Measurements from ENCODE around the gene TMIGD2.
"Not testable (repeated sequence)": the region's sequence is repeated elsewhere in the genome, so short reads cannot be mapped to it uniquely, and the experiment has no call there.

The TMIGD2 gene

DNA sequence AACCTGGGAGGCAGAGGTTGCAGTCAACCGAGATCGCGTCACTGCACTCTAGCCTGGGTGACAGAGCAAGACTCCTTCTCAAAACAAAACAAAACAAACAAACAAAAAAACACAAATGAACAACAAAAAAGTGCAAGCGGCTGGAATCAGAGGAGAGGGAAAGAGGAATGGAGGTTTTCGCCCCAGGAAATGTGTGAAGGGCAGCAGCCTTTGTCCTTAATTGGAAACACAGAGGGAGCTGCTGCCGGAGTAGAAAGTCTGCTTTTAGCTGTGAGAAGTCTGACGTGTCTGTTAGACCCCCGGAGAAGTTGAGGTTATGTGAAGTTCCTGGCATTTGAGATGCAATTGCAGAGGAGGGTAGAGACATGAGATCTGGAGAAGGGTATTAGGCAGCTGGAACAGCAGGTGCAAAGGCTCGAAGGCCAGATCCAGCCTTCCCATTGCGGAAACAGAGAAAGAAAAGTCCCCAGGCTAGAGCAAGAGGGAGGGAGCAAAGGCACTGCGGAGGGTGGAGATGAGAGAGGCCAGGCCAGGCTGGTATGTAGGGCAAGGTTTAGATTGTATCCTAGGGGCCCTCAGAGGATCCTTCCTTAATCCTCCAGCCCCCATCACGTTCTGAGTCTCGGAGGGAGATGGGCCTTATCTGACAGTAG lies 473 bp downstream of the TMIGD2 start:
- H3K9ac ChIP-seq (ENCODE audit: low read length) = no peak overlapping the region
- H3K4me3 ChIP-seq (ENCODE audit: low read length) = peak overlapping the region; percentile 8
- H3K4me1 ChIP-seq (ENCODE audit: control insufficient read depth, insufficient read depth, low read length) = no peaks in the 10 kb centered on the region
- peaks cover 3% of the 10 kb centered on the region for H3K27me3 ChIP-seq (ENCODE audit: control insufficient read depth, insufficient read depth, low read length)
- no peaks in the 10 kb centered on the region for H3K36me3 ChIP-seq (ENCODE audit: control insufficient read depth, insufficient read depth, low read length)
- H3K27ac ChIP-seq (ENCODE audit: low read depth, low read length) = no peak overlapping the region

DNA sequence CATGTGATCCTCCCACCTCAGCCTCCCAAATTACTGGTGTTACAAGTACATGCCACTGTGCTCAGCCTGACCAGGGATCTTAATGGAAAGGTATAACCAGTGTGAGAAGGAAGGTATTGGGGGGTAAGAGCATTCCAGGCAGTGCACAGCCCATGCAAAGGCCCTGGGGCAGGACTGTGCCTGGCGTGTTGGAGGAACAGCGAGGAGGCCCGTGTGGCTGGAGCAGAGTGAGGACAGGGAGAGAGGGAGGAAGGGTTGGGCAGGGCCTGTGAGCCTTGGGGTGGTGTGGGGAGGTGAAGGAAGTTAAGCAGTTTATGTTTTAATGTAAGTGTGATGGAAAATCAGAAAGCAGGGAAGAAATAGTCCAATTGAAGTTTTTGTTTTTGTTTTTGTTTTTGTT lies 1.6 kb downstream of the TMIGD2 start:
- Histone ChIP-seq H3K4me3 (ENCODE audit: low read length) (no peak overlapping the region), H3K9ac (ENCODE audit: low read length) (no peak overlapping the region), H3K27me3 (ENCODE audit: control insufficient read depth, insufficient read depth, low read length) (peaks cover 3% of the 10 kb centered on the region), H3K36me3 (ENCODE audit: control insufficient read depth, insufficient read depth, low read length) (no peaks in the 10 kb centered on the region), H3K27ac (ENCODE audit: low read depth, low read length) (no peak overlapping the region), H3K4me1 (ENCODE audit: control insufficient read depth, insufficient read depth, low read length) (no peaks in the 10 kb centered on the region)

DNA sequence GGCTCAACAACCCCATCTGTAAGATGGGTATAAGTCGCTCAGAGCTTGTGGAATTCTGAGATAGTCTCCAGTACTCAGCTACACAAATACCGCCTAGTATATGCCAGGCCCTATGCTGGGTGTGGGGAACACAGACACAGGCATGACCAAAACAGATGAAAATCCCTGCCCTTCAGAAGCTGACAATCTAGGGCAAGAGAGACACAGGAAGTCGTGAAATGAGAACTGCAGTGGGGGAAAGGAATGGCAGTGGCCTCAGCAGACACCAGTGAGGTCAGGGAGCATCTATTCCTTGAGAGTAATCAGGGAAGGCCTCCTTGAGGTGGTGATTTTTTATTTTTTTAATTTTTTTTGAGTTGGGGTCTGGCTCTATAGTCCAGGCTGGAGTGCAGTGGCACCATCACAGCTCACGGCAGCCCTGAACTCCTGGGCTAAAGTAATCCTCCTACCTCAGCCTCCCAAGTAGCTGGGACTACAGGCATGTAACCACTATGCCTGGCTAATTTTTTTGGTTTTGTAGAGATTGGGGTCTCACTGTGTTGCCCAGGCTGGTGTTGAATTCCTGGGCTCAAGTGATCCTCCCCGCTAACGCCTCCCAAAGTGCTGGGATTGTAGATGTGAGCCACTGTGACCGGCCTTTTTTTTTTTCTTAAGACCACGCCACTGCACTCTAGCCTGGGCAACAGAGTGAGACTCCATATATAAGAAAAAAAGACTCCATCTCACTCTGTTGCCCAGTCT lies 3.2 kb downstream of the TMIGD2 start:
- H3K36me3 ChIP-seq (ENCODE audit: control insufficient read depth, insufficient read depth, low read length) = no peaks in the 10 kb centered on the region
- no peaks in the 10 kb centered on the region for H3K4me1 ChIP-seq (ENCODE audit: control insufficient read depth, insufficient read depth, low read length)
- no peak overlapping the region for H3K9ac ChIP-seq (ENCODE audit: low read length)
- no peak overlapping the region for H3K27ac ChIP-seq (ENCODE audit: low read depth, low read length)
- H3K4me3 ChIP-seq (ENCODE audit: low read length) = no peak overlapping the region
- H3K27me3 ChIP-seq (ENCODE audit: control insufficient read depth, insufficient read depth, low read length) = no peaks in the 10 kb centered on the region

DNA sequence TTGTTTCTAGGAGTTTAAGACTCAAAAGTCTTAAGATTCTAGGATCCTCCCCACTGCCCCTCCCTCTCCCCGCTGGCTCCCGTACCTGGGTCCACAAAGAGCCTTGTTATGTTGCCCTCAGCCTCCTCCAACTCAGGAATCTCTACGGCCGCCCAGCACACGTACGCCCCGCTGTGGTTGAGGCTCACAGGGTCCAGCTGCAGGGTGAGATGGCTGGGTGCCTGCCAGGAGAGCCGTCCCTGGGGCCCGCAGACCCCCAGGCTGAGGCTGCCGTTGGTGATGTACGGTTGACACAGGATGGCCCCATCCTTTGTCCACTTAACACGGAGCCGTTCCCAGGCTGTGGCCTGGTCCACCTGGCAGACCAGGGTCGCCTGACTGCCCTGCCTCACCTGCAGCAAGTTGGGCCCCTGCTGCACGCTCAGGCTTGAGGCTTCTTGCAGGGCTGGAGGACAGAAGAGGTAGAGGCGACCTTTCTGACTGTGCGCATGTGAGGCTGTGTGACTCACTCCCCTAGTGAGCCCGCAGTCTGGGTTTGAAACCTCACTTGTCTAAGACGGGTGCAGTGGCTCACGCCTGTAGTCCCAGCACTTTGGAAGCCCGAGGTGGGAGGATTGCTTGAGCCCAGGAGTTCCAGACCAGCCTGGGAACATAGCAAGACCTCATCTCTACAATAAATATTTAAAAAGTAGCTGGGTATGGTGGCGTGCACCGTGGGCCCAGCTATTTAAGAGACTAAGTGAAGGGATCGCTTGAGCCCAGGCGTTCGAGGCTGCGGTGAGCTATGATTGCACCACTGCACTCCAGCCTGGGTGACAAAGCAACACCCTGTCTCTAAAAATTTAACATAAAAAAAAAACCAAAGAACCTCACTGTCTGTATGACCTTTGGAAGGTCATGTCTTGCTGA lies 4.0 kb downstream of the TMIGD2 start:
- H3K4me3 ChIP-seq (ENCODE audit: low read length) = no peak overlapping the region
- H3K9ac ChIP-seq (ENCODE audit: low read length) = no peak overlapping the region
- no peak overlapping the region for H3K27ac ChIP-seq (ENCODE audit: low read depth, low read length)
- H3K27me3 ChIP-seq (ENCODE audit: control insufficient read depth, insufficient read depth, low read length) = no peaks in the 10 kb centered on the region
- no peaks in the 10 kb centered on the region for H3K36me3 ChIP-seq (ENCODE audit: control insufficient read depth, insufficient read depth, low read length)
- no peaks in the 10 kb centered on the region for H3K4me1 ChIP-seq (ENCODE audit: control insufficient read depth, insufficient read depth, low read length)

DNA sequence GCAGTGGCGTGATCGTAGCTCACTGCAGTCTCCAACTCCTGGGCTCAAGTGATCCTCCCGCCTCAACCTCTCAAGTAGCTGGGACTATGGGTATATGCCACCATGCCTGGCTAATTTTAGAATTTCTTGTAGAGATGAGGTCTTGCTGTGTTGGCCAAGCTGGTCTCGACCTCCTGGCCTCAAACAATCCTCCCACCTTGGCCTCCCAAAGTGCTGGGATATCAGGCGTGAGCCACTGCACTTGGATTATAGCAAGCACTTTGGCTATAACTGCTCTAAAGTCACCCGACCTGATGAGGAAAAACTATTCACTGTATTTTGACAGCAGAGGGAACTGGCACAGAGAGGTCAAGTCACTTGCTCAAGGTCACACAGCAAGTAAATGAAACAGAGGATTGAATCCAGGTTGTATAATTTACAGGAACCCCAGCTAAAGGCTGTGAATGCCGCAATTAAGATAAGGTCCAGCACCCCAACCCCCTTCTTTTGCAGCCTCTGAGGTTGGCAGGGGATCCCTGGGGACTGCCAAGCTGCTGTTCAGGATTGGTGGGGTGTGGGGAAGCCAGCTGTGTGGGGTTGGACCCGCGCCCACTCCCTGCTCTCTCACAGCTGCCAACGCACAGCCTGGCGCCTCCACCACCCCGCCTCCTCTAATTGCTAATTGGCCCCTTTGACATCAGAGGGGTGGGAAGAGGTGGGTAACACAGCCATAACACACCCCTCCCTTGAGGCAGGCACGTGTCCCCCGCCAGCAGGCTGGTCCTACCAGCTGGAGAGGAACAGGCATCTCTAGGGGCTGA lies 6.0 kb downstream of the TMIGD2 start:
- H3K9ac ChIP-seq (ENCODE audit: low read length) = no peak overlapping the region
- H3K4me1 ChIP-seq (ENCODE audit: control insufficient read depth, insufficient read depth, low read length) = no peaks in the 10 kb centered on the region
- no peaks in the 10 kb centered on the region for H3K36me3 ChIP-seq (ENCODE audit: control insufficient read depth, insufficient read depth, low read length)
- H3K27ac ChIP-seq (ENCODE audit: low read depth, low read length) = no peak overlapping the region
- no peaks in the 10 kb centered on the region for H3K27me3 ChIP-seq (ENCODE audit: control insufficient read depth, insufficient read depth, low read length)
- H3K4me3 ChIP-seq (ENCODE audit: low read length) = no peak overlapping the region

DNA sequence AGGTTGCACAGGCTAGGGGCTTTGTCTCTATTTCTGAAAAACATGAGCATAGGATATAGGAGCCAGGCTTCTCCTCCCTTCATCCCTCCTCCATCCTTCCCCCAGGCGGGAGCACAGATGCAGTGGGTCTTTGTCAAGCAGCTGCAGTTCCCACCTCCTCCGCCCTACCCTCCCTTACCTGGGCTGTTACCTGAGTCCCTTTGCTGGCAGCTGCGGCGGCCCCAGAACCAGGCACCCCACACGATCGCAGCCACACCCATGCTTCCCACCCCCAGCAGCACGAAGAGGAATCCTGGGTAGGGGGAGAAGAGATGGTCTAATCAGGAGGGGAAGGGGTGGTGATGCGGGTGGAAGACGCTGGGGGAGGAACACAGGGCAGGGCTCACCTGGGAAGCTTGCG lies 7.8 kb downstream of the TMIGD2 start:
- H3K27ac ChIP-seq (ENCODE audit: low read depth, low read length) = no peak overlapping the region
- H3K9ac ChIP-seq (ENCODE audit: low read length) = no peak overlapping the region
- H3K4me1 ChIP-seq (ENCODE audit: control insufficient read depth, insufficient read depth, low read length) = no peaks in the 10 kb centered on the region
- H3K4me3 ChIP-seq (ENCODE audit: low read length) = no peak overlapping the region
- no peaks in the 10 kb centered on the region for H3K36me3 ChIP-seq (ENCODE audit: control insufficient read depth, insufficient read depth, low read length)
- H3K27me3 ChIP-seq (ENCODE audit: control insufficient read depth, insufficient read depth, low read length) = no peaks in the 10 kb centered on the region

DNA sequence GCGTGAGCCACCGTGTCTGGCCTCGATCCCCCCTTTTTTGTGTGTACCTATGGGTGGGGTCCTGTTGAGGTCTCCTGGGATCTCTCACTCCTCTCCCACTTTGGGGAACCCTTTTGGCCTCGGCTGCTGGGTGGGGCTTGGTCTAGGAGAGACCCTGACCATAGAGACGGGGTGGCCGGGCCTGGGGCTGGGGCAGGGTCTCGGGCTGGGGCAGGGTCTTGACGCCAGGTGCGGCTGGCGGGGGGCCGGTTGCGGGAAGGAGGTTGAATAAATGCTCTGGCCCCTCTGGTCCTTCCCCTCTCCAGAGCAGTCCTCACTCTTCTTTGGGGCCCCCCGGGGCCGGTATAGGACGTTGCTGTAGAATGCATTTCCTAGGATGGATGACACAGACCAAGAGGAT lies 9.7 kb downstream of the TMIGD2 start:
- no peaks in the 10 kb centered on the region for H3K4me1 ChIP-seq (ENCODE audit: control insufficient read depth, insufficient read depth, low read length)
- no peaks in the 10 kb centered on the region for H3K27me3 ChIP-seq (ENCODE audit: control insufficient read depth, insufficient read depth, low read length)
- H3K36me3 ChIP-seq (ENCODE audit: control insufficient read depth, insufficient read depth, low read length) = no peaks in the 10 kb centered on the region
- H3K27ac ChIP-seq (ENCODE audit: low read depth, low read length) = no peak overlapping the region
- H3K9ac ChIP-seq (ENCODE audit: low read length) = no peak overlapping the region
- H3K4me3 ChIP-seq (ENCODE audit: low read length) = no peak overlapping the region

DNA sequence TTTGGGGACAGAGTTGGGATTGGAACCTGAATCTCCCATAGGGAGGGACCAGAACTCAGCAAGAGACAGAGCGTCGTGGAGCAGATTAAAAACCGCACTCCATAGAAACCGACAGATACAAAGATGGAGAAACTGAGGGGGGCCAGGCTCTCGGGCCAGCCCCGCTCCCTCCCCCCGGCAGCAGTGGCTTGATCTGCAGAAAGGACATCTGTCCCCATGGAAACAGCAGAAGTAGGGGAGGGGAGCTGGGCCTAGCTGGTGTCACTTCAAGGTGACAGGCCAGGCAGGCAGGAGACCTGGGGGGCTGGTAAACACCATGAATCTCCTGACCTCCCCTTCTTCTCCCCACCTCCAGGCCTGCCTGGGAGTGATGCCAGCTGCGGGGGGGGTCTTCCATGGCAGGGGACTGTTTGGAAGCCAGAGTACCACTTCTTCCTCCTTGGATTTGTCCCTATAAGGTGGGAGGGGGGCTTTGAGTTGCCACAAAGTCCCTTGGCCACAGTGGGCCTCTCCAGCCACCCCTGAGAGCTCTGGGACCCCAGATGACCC lies 10.9 kb downstream of the TMIGD2 start:
- H3K27ac ChIP-seq (ENCODE audit: low read depth, low read length) = no peak overlapping the region
- no peak overlapping the region for H3K9ac ChIP-seq (ENCODE audit: low read length)
- no peaks in the 10 kb centered on the region for H3K27me3 ChIP-seq (ENCODE audit: control insufficient read depth, insufficient read depth, low read length)
- H3K4me3 ChIP-seq (ENCODE audit: low read length) = no peak overlapping the region
- no peaks in the 10 kb centered on the region for H3K36me3 ChIP-seq (ENCODE audit: control insufficient read depth, insufficient read depth, low read length)
- H3K4me1 ChIP-seq (ENCODE audit: control insufficient read depth, insufficient read depth, low read length) = no peaks in the 10 kb centered on the region

DNA sequence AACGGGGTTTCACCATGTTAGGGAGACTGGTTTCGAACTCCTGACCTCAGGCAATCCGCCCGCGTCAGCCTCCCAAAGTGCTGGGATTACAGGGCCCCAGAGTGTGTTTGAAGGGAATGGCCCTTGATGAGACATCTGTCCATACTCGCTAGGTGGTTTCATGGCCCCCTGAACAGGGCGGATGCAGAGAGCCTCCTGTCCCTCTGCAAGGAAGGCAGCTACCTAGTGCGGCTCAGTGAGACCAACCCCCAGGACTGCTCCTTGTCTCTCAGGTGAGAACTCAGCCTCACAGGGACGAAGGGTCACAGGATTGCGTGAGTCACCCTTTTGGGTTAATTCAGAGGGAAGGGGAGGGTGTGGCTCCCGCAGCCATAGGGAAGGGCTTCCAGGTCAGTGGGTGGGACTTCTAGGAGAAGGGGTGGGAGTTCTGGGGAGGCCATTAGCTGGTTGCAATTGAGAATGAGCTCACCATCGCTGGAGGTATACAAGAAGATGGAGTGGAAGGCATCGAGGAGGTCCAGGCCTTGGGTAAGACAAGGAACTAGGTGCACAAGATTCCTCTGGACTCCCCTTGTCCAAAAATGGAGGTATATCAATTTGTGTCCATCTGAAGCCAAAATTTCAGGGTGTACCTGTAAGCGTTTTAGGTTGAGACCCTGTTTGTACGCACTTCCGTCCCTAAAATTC lies 14.0 kb downstream of the TMIGD2 start:
- no peak overlapping the region for H3K4me3 ChIP-seq (ENCODE audit: low read length)
- H3K9ac ChIP-seq (ENCODE audit: low read length) = no peak overlapping the region
- no peaks in the 10 kb centered on the region for H3K27me3 ChIP-seq (ENCODE audit: control insufficient read depth, insufficient read depth, low read length)
- no peaks in the 10 kb centered on the region for H3K4me1 ChIP-seq (ENCODE audit: control insufficient read depth, insufficient read depth, low read length)
- no peak overlapping the region for H3K27ac ChIP-seq (ENCODE audit: low read depth, low read length)
- no peaks in the 10 kb centered on the region for H3K36me3 ChIP-seq (ENCODE audit: control insufficient read depth, insufficient read depth, low read length)

DNA sequence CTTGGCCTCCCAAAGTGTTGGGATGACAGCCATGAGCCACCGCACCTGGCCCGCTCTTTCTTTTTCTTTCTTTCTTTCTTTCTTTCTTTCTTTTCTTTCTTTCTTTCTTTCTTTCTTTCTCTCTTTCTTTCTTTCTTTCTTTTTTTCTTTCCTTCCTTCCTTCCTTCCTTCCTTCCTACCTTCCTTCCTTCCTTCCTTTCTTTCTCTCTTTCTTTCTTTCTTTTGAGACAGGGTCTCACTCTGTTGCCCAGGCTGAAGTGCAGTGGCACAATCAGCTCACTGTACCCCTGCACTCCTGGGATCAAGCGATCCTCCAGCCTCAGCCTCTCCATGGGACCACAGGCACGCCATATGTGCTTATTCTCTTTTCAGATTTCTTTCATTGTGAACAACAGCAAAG lies 16.0 kb downstream of the TMIGD2 start:
- not testable (repeated sequence) for H3K4me1 ChIP-seq (ENCODE audit: control insufficient read depth, insufficient read depth, low read length); H3K27me3 ChIP-seq (ENCODE audit: control insufficient read depth, insufficient read depth, low read length)

DNA sequence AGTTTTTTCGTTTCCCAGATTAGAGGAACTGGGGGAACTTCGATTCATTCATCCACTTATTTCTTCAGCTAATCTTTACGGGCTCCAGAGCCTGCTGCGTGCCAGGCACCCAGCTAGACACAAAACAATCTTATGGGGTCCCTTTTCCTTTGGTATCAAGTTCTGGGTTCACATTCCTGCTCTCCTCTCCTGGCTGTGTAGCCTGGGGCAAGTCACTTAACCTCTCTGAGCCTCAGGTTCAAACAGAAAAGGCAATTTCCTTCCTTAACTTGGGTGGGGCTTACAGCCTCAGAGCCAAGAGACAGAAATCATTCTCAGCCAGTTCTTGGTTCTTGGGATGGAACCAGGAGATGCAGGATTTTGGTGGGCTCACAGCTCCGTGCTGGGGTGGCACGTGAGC lies 17.2 kb downstream of the TMIGD2 start:
- Histone ChIP-seq H3K36me3 (ENCODE audit: control insufficient read depth, insufficient read depth, low read length) (no peaks in the 10 kb centered on the region), H3K9ac (ENCODE audit: low read length) (no peak overlapping the region), H3K27me3 (ENCODE audit: control insufficient read depth, insufficient read depth, low read length) (peaks cover 9% of the 10 kb centered on the region), H3K4me3 (ENCODE audit: low read length) (peak overlapping the region; percentile 38), H3K27ac (ENCODE audit: low read depth, low read length) (no peak overlapping the region), H3K4me1 (ENCODE audit: control insufficient read depth, insufficient read depth, low read length) (no peaks in the 10 kb centered on the region)

More for the DNA sequence above, 16.0 kb downstream of the TMIGD2 start:
- not testable (repeated sequence) for H3K9ac ChIP-seq (ENCODE audit: low read length); H3K4me3 ChIP-seq (ENCODE audit: low read length); H3K36me3 ChIP-seq (ENCODE audit: control insufficient read depth, insufficient read depth, low read length); H3K27ac ChIP-seq (ENCODE audit: low read depth, low read length)
